ENCODE measurements around the gene CFAP43. TPM values are rescaled to one million over a fixed set of nuclear protein-coding genes. Genes with fewer than 3 reads are reported as not detected.

CFAP43 gene
- total RNA-seq, 4 donors from 2014 or later, result 0.17 to 0.33 TPM; not detected in 2

DNA sequence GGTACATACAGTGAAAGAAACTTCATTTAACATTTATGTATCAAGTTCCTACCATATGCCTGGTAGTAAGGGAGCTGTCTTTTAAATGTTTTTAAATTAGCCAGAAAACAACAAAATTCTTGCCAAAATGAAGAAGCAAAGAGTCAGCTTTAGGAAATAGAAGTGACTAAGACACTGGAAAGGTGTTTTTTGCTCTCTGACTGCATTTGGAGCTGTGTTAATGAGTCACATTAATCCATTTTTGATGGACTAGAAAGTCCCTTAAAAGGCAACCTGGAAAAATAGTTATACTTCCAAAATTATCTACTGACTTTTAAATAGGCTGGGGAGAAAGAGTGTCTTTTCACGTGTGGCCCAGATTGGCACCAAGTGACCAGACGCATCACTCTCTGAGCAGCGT, 142.5 kb downstream of the CFAP43 start:
- intact Hi-C loops (cut with DNase I), result no loop called here
- Histone ChIP-seq H3K9me3 (no peaks in the 10 kb centered on the region), H3K27ac (replicated peaks in 1 of 4) (no peak overlapping the region), H3K36me3 (no peaks in the 10 kb centered on the region), H3K4me1 (no peaks in the 10 kb centered on the region), H3K4me3 (no peak overlapping the region), H3K27me3 (no peaks in the 10 kb centered on the region)
- DNase-seq (ENCODE audit: extremely low spot score), result no peak
- TF ChIP-seq, protein P1, sequence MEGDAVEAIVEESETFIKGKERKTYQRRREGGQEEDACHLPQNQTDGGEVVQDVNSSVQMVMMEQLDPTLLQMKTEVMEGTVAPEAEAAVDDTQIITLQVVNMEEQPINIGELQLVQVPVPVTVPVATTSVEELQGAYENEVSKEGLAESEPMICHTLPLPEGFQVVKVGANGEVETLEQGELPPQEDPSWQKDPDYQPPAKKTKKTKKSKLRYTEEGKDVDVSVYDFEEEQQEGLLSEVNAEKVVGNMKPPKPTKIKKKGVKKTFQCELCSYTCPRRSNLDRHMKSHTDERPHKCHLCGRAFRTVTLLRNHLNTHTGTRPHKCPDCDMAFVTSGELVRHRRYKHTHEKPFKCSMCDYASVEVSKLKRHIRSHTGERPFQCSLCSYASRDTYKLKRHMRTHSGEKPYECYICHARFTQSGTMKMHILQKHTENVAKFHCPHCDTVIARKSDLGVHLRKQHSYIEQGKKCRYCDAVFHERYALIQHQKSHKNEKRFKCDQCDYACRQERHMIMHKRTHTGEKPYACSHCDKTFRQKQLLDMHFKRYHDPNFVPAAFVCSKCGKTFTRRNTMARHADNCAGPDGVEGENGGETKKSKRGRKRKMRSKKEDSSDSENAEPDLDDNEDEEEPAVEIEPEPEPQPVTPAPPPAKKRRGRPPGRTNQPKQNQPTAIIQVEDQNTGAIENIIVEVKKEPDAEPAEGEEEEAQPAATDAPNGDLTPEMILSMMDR (IDR thresholded peaks at IDR 0.05), result no peak
- TF ChIP-seq EP300 (IDR thresholded peaks at IDR 0.05), result no peak
- WGBS, result 67% methylated on average over 3 of the region's 3 CpGs

DNA sequence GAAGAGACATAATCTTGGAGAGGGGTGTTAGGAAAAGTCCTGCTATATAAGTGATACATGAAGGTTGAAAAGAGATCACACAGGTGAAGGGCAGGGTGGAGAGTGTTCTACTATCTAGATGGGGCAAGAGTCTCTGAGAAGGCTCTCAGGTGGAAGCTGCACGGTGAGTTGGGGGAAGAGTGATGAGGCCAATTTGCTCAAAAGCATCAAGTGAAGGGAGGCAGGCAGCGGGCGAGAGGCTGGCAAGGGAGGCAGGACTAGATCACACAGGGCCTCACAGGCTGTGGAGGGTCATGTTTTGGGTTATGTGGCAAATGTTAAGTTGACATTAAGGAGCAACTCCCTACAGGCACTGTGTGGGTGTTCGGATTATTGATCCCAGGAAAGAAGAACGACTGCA, 143.9 kb downstream of the CFAP43 start:
- peak; percentile 70 for DNase-seq (ENCODE audit: extremely low spot score)
- intact Hi-C loops (cut with DNase I), result no loop called here
- Histone ChIP-seq H3K36me3 (no peaks in the 10 kb centered on the region), H3K27me3 (no peaks in the 10 kb centered on the region), H3K27ac (replicated peaks in 1 of 4) (no peak overlapping the region), H3K4me3 (no peak overlapping the region), H3K4me1 (no peaks in the 10 kb centered on the region), H3K9me3 (no peaks in the 10 kb centered on the region)
- 91% methylated on average over 5 of the region's 5 CpGs for WGBS
- TF ChIP-seq, protein P1 (IDR thresholded peaks at IDR 0.05), result no peak
- no peak for TF ChIP-seq POLR2A (IDR thresholded peaks at IDR 0.05; ENCODE audit: low read depth)
- no peak for TF ChIP-seq POLR2AphosphoS5 (IDR thresholded peaks at IDR 0.05)
- TF ChIP-seq EP300 (IDR thresholded peaks at IDR 0.05), result no peak

DNA sequence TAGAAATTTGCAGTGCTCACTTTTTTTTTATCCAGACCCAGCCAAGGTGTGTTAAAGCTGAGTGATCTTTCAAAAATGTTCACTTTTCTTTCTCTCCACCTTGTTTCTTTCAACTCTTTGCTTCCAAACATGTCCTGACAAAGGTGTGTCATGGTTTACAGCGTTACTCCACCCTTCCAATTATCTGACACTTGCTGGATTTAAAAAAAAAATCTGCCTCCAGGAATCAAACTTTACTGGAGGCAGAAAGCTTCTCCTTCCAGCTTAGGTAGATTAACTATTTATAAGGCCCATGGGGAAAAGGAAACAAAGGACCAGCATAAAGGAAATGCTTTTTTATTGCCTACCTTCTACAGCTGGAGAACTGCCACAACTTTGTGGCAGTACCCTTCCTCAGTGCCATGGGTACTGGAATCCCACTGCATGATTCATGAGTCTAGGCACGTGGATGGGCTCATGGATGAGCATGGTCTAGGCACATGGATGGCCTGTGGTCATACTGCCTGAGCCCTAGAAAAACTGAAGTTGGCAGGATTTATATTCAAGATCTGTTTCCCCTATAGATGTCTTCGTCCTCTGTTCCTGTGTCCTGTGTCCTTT, 146.3 kb downstream of the CFAP43 start, which contains the start of gene COL17A1:
Gene COL17A1 (minus strand): TSS at position 80 of the 600 bp plus-strand sequence. CDS start 5,207 bp downstream, outside the sequence.
- Histone ChIP-seq H3K27me3 (no peaks in the 10 kb centered on the region), H3K4me3 (no peak within 1 kb of the TSS), H3K9me3 (no peaks in the 10 kb centered on the region), H3K36me3 (no peaks in the 10 kb centered on the region), H3K4me1 (no peaks in the 10 kb centered on the region), H3K27ac (replicated peaks in 1 of 4) (no peak within 1 kb of the TSS)
- 81% methylated on average over 3 of the region's 3 CpGs for WGBS
- intact Hi-C loops (cut with DNase I), result no loop called here
- peak; percentile 45 for DNase-seq (ENCODE audit: extremely low spot score)
- TF ChIP-seq EP300 (IDR thresholded peaks at IDR 0.05) (no peak), POLR2AphosphoS5 (IDR thresholded peaks at IDR 0.05) (no peak), POLR2A (IDR thresholded peaks at IDR 0.05; ENCODE audit: low read depth) (no peak)
- TF ChIP-seq, protein P1 (IDR thresholded peaks at IDR 0.05), result no peak

DNA sequence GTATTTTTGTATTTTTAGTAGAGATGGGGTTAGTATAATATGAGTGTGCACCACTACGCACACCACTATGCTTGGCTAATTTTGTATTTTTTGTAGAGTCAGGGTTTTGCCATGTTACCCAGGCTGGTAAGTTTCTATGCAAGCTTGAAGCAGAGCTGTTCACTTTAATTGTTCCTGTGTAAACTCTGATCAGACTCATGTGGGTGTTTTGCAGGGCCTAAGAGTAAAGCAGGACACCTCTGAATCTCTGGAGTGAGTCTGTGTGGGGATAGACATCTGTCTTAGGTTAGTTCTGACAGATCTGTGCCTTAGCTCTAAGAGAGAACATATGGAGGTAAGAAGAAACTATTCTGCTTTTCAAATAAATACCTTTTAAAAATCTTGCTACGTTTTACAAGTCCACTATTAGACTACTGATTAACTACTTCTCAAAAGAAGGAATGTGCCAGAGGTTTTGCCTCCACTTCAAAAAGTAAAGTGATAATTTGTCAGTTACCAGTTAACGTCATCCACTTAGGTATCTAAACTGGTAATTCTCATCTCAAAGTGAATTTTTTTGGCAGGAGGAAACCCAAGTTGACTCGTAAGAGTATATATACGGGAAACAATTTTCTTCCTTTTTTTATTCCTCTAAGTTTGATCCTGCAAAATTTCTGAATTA, 147.6 kb downstream of the CFAP43 start:
- 71% methylated on average over 5 of the region's 5 CpGs for WGBS
- no peaks in the 10 kb centered on the region for H3K9me3 ChIP-seq
- H3K4me1 ChIP-seq, result no peaks in the 10 kb centered on the region
- intact Hi-C loops (cut with DNase I), result no loop called here
- H3K27ac ChIP-seq (replicated peaks in 1 of 4), result no peak overlapping the region
- peak; percentile 45 for DNase-seq (ENCODE audit: extremely low spot score)
- H3K4me3 ChIP-seq, result no peak overlapping the region
- no peaks in the 10 kb centered on the region for H3K36me3 ChIP-seq
- no peaks in the 10 kb centered on the region for H3K27me3 ChIP-seq
- no peak for TF ChIP-seq EP300 (IDR thresholded peaks at IDR 0.05)
- no peak for TF ChIP-seq POLR2A (IDR thresholded peaks at IDR 0.05; ENCODE audit: low read depth)
- no peak for TF ChIP-seq POLR2AphosphoS5 (IDR thresholded peaks at IDR 0.05)
- TF ChIP-seq, protein P1 (IDR thresholded peaks at IDR 0.05), result no peak

Data from esophagus muscularis mucosa (tissue), 4 donors.